ENCODE data around the gene OR51E1. TPM values are rescaled to one million over a fixed set of nuclear protein-coding genes. Genes with fewer than 3 reads are reported as not detected.

OR51E1 gene
- total and polyA plus RNA-seq, 10 of the 15 experiments (the other 5 are each of a cell fraction or from before 2014, with no cell fraction given) = not detected

DNA sequence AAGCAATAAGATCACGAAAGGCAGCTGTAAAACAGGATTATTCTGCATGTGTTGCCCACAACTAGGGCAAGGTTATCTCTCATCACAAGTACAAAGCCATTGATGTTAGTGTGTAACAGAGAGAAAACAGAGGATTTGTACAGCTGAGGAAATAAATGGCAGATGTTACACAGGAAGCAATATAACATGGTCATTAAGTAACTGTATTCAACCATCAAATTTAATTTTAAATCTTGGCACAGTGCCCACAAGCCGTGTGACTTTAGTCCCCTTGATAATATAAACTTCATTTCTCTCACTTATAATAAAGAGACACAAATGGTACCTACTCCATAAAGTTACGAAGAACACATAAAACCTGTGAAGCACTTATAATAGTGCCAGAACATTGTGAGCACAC lies 36.6 kb downstream of the OR51E1 start:
- H3K27ac ChIP-seq (ENCODE audit: control insufficient read depth, insufficient read depth) = no peak overlapping the region
- H3K27me3 ChIP-seq (replicated peaks in 1 of 2; ENCODE audit: control insufficient read depth in 2 of 2, insufficient read depth in 2 of 2, low read length in 1 of 2) = no peaks in the 10 kb centered on the region
- no peak for ATAC-seq
- 2% methylated on average over 3 of the region's 3 CpGs for WGBS (ENCODE audit: insufficient coverage, insufficient replicate concordance, low lambda C conversion rate, missing lambda C conversion rate)
- ChIA-PET POLR2A (no interaction called here), RAD21 (ENCODE audit: unreplicated experiment) (interaction anchor here (0.7 kb wide), 1 partner anchor 307 kb away, joined by 3 read pairs; no protein-coding TSS in a partner anchor), CTCF (no interaction called here), SMC1A (ENCODE audit: uncharacterized antibody, unreplicated experiment) (interaction anchor here (1.0 kb wide), 1 partner anchor 44 kb away, joined by 3 read pairs; no protein-coding TSS in a partner anchor)
- H3K4me3 ChIP-seq = no peak overlapping the region
- no peaks in the 10 kb centered on the region for H3K4me1 ChIP-seq (ENCODE audit: control insufficient read depth, insufficient read depth, low read length)
- no peaks in the 10 kb centered on the region; a peak in 1 of 4 replicates for H3K36me3 ChIP-seq (ENCODE audit: control insufficient read depth in 2 of 2, insufficient read depth in 2 of 2, low read length in 1 of 2)
- TF ChIP-seq IRF5 (IDR thresholded peaks at IDR 0.05; ENCODE audit: borderline replicate concordance) (no peak), BRCA1 (IDR thresholded peaks at IDR 0.05; ENCODE audit: low read depth, low read length) (no peak), MEF2B (IDR thresholded peaks at IDR 0.05; ENCODE audit: partially characterized antibody, poor library complexity, severe bottlenecking) (no peak), ESRRA (IDR thresholded peaks at IDR 0.05; ENCODE audit: low read length) (no peak), MEF2A (IDR thresholded peaks at IDR 0.05; ENCODE audit: insufficient read depth, low read depth, low read length) (no peak), EED (IDR thresholded peaks at IDR 0.05; ENCODE audit: low read depth) (no peak), RBBP5 (conservative IDR thresholded peaks at IDR 0.05) (no peak), SREBF2 (IDR thresholded peaks at IDR 0.05; ENCODE audit: low read length) (no peak), SIX5 (IDR thresholded peaks at IDR 0.05; ENCODE audit: low read depth, low read length, severe bottlenecking) (no peak)
- in situ Hi-C loops (cut with MboI) = no loop called here
- H3K9ac ChIP-seq (ENCODE audit: control insufficient read depth, insufficient read depth, low read length) = no peak overlapping the region
- H2AFZ ChIP-seq (ENCODE audit: control insufficient read depth, low read depth, low read length) = no peak overlapping the region
- no TSS peak for BruUV-seq (replicated peaks)
- no peaks in the 10 kb centered on the region for H3K9me3 ChIP-seq (replicated peaks; ENCODE audit: control insufficient read depth, insufficient read depth, low read length)
- no peak for DNase-seq (ENCODE audit: low read depth, low spot score)
- FAIRE-seq = no peak
- intact Hi-C loops (cut with micrococcal nuclease; ENCODE audit: unreplicated experiment) = no loop called here
- no peaks in the 10 kb centered on the region for H4K20me1 ChIP-seq (ENCODE audit: control insufficient read depth, insufficient read depth)
- no peaks in the 10 kb centered on the region for H3K79me2 ChIP-seq (ENCODE audit: control insufficient read depth, insufficient read depth, low read length)
- H3K4me2 ChIP-seq (ENCODE audit: control insufficient read depth, insufficient read depth) = no peak overlapping the region
